COR-L47 (cell line): Measurements from ENCODE around the gene ARL8B.

Source experiments
- DNase-seq: peaks from one replicate; lab custom pipeline; 2025; lab: John Stamatoyannopoulos, UW

The ARL8B gene

DNA sequence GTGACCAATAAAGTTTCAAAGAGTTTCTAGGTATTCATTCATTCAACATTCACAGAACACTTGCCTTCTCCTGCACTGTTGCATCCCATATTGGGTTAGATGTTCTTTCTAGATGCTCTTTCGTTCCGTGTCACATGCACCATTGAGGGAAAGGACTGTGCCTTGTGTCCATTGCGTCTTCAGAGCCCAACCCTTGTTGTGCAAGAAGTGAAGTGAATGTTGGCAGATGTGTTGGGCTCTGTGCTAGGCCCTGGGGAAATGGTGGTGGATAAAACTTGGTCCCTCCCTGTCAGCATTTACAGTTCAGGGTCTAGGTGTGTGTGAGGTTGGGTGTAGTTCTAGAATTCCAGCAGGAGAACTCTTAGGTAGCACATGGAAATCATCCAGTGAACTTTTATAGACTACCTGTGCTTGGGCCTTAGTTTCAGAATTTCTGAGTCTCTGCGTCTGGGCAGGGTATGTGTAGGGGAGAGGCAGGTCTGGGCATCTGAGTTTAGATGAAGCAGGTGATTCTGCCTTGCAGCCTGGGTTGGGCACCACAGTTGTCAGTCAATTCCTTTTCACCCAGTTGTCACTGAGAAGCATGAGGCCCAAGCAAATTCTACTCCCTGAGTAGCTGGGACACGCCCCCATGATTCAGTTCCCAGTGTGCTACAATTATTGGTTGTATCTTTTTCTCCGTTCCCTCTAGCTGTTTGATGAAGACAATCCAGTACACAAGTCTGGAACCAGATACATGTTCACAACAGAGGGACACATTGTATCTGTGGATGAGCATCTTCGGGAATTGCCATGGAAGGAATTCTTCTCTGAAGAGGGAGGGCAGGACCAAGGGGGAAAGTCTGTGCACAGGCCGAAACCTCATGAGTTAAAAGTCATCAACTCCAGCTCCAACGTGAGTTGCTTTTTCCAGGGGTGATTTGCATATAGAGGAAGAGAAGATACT lies 90.8 kb downstream of the ARL8B start:
- no peak for DNase-seq

DNA sequence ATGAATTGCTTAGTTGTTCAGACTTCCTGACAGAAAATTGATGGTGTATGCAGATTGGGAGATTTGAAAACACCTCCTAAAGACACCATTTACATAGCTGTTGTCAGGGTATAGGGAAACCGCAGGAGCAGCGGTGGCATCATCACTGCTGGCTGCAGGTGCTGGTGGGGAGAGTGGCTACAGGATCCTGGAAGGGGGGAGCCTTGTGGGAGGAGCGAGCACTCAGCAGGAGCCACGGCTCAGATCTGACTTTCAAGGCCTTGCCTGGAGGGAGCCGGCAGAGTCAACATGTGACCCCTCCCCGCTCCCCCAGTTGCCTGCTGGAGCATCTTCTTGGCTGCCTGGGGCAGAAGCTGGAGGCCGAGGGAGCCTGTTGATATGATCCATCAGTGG lies 91.5 kb downstream of the ARL8B start:
- DNase-seq, result no peak

DNA sequence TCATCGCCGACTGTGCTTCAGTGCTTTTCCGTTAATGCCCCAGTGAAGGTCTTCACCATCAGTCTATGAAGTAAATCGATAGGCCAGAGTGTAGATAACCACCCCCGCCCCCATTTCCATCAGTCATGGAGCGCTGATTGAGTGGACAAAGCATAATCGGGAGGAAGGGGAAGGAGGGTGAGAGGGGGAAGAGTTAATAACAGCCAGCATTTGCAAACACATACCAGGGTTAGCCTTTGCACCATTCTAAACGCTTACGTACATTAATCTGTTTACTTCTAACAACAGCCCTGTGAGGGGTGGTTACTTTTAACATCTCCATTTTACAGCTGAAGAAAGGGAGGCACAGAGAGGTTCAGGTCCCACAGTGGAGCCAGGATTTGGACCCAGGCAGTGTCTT lies 92.3 kb downstream of the ARL8B start:
- no peak for DNase-seq

DNA sequence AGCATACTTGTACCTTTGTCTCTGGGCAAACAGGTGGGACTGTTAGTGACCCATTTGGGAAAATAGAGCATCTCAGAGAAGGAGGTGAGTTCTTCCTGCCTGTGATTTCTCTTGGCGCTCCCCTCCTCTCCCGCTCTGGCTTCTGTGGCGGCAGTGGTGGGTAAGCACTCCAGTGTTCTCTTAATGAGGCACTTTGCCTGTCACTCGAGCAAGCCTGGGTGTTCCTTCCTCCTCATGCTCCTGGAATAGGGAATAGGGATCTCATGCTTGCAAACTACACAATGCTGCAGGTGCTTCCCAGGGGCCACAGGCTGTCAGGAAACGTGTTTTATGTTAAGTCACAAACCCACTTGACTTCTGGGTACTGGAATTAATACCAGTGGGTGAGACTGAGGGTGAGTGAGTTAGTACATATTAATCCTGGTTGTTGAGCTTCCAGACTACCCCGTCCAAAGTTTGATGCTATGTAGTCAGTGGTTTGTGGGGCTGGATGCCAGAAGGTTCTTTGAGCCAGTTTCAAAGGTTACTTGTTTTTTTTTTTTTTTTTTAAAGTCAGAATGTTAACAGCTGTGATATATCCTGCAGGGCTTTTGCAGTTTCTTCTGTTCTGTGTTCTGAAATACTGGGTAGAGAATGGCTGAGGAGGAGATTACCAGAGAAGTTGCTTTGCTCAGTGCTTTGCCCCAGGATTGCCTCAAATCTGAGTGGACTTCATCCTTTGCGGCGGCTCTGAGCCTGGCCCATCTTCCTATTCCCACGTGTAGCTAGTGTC lies 95.9 kb downstream of the ARL8B start:
- no peak for DNase-seq

DNA sequence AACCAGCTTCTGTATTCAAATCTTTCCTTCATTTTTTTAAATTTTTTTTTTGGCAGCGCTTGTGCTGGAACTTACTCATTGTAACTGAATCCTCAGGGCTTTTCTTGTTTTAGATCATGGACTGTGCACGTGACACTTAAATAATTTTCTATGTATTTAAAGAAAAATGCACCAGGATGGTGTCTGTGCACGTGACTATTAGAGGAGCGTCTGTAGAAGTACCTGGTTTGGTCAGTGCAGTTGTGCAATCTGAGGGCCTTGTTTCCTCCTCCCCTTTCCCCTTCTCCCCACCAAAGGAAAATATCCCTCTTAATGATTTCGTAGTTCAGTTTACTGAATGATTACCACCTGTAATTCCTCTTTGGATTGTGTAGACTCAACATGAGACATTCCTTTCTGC lies 96.7 kb downstream of the ARL8B start:
- DNase-seq, result no peak

DNA sequence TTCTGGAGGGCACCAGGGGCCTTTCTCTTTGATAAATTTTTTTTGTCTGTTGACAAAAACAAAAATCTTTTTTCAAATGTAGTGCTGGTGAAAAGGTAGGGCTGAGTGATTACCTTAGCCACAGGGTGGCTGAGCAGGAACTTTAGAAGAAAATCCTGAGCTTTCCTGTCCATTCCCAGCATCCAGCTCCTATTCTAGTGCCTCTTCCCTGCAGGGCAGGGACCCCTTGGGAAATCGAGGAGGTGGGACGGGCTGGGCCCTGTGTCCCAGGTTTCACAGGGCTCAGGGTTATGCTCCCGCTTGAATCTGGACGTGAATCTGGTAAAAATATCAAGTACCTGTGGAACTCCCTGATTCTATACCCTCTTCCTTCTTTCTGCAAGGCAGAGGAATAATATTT lies 97.1 kb downstream of the ARL8B start:
- DNase-seq, result no peak

DNA sequence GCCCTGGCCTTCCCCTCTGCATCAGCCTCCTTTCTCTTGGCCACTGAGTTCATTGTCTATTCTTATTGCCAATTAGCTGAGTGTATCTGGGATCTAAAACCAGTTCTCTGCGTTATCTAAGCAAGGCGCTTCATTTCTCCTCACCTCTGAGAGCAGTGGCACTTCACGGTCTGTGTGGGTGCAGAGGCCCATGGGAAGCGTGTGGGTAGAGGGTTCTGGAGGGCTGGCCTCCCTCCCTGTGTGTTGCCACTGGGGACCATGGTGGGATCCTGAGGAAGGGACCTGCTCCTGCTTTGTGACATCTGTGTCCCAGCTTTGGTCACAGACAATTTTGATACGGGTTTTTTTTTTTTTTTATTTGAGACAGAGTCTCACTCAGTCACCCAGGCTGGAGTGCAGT lies 98.1 kb downstream of the ARL8B start:
- DNase-seq, result no peak

DNA sequence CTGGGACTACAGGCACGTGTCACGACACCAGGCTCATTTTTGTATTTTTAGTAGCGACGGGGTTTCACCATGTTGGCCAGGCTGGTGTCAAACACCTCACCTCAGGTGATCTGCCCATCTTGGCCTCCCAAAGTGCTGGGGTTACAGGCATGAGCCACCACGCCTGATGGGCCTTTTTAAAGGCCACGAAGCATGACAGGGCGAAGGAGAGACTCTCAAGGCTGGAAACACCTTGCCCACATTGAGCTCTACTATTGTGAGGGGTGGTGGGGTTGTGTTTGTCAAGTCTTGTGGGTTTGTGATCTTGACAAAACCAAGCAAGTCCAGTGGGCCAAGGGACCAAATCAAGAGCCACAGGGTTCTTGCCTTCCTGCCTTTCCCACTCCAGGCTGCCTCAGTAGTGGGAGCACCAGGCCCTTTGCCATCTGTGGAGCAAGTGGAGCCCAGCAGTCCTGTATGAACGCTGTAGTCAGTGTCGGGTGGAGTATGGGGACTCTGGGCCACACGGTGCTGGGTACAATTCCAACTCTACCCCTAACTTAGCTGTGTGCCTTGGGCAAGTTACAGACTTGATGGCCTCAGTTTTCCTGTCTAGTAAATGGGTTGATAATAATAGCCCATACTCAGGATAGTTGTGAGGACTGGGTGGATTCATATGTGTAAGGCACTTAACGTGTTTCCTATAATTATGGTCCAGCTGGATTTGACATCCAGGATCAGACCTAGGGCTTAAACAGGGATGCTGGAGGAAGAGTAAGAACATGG lies 98.8 kb downstream of the ARL8B start:
- DNase-seq, result no peak

DNA sequence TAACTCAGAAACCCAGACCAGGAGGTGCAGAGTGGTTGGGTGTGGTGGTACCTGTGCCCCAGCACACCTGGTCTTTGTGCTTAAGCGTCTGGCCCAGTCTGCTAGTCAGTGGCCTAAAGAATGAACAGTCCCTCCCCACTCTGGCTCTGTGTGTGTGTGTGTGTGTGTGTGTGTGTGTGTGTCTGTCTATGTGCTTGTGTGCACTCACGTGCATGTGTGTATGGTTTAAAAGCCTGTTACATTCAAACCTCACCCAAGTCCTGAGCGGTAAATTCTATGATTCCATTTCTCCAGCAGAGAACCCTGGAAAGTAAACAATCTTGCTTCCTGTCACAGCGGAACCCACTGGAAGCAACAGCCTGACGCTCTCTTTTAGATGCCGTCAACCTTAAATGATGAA lies 99.6 kb downstream of the ARL8B start:
- no peak for DNase-seq

DNA sequence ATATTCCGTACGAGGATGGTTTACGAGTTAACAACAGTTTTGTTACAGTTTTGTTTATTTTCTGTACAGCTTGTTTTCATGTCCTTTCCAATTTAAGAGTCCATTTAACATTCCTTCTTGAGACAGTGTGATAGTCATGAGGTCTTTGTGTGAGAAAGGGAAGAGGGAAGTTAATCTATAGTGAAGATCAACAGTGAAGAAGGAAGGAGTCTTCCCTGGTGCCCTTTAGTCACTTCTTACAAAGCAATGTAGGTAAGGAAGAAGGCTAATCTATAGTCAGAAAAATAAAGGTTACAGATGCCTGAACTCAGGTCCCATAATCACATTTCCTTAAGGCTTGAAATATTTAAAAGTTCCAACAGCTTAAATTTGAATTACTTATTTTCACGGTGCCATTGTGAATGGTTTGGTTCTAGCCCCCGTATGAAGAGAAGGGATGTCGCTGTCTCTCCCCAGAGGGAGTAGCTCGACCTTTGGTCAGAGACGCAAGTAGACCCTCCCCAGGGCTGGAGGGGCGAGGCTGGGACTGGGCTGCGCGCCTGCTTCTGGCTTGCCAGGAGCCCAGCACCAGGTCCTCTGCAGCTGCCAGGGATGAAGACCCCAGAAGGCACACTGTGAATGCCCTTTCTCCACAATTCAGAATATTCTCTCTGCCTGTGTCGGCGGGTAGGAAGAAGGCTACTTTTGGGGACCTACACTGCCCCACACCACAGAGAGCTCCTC lies 100.4 kb downstream of the ARL8B start:
- DNase-seq, result no peak

DNA sequence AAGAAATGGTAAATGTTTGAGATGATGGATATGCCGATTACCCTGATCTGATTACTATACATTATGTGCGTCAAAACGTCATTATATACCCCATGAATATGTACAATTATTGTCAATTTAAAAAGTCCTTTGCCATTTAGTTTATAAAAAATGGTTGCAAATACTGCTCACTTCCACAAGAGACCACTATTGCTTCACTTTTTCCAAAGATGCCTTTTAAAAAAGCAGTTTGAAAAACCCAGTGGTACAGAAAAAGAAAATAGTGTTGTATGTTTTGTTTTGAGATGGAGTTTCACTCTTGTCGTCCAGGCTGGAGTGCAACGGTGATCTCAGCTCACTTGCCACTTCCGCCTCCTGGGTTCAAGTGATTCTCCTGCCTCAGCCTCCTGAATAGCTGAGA lies 104.7 kb downstream of the ARL8B start:
- DNase-seq, result no peak

DNA sequence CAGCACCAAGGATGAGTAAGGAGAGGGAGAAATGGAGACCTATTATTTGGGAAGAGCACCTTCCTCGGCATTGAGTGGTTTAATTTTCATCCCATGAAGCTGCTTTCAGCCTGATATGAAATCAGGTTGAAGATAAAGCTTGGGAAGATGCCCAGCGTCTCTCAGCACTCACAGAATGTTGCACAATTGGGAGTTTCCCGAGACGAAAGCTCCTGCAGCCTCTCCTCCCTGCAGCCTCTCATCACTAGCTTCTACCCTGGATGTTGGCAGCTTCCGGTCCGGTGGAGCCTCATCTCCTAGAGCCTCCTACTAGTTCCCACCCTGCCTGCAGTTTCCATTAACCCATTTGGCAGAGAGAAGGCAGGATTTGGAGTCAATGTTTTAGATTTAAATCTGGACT lies 105.7 kb downstream of the ARL8B start:
- no peak for DNase-seq

DNA sequence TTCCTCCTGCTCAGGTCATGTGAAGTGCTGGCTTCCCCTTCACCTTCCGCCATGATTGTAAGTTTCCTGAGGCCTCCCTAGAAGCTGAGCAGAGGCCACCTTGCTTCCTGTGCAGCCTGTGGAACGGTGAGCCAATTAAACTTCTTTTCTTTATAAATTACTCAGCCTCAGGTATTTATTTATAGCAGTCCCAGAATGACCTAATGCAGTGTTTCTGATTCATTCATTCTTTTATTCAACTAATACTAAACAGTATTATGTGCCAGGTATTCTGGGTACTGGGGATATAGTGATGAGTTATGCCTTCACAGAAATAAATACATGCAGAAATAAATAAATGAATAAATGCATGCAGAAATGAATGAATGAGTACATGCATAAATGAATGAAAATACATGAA lies 107.3 kb downstream of the ARL8B start:
- no peak for DNase-seq
